ENCODE results near the gene VAV2.

DNA sequence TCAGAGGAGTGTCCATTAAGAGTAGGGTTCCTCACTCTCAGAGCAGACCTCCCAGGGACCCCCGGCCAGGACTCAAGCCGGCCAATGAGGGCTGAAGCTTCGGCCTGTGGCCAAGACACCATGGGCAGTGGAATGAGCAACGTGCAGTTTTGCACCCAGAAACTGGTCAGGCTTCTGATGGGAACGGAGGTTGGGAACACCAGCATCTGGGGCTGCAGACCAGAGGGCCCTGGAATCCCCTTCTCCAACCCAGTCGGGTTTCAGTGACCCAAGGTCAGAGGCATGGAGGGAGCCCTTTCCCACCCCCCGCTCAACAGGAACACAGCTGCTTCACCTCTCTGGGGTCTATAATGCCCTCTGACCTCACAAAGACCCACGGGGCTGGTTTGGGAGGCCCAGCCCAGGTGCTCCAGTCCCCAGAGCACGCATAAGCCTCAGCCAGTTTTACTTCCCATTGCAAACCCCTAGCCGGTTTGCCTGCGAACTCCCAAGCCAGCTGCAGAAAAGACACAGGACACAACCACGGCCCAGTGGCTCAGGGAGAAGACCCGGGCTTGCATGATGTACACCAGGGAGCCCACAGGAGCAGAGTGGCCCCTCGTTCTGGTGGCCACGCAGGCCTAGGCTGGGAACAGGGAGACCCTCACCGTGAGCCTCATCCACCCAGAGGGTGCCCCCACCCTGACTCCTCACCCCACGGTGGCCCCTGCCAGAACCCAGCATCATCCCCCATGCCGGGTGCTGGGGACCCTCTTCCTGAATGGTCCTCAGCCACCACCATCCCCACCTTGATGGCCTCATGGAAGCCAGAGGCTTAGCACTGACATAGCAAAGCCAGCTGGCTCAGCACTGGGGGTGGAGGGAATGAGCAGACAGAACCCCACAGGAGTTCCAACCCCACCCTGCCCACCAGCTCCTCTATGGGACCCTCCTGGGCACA lies 30.6 kb downstream of the VAV2 start:
- TF ChIP-seq, protein P1, sequence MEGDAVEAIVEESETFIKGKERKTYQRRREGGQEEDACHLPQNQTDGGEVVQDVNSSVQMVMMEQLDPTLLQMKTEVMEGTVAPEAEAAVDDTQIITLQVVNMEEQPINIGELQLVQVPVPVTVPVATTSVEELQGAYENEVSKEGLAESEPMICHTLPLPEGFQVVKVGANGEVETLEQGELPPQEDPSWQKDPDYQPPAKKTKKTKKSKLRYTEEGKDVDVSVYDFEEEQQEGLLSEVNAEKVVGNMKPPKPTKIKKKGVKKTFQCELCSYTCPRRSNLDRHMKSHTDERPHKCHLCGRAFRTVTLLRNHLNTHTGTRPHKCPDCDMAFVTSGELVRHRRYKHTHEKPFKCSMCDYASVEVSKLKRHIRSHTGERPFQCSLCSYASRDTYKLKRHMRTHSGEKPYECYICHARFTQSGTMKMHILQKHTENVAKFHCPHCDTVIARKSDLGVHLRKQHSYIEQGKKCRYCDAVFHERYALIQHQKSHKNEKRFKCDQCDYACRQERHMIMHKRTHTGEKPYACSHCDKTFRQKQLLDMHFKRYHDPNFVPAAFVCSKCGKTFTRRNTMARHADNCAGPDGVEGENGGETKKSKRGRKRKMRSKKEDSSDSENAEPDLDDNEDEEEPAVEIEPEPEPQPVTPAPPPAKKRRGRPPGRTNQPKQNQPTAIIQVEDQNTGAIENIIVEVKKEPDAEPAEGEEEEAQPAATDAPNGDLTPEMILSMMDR (IDR thresholded peaks at IDR 0.05), result no peak
- TF ChIP-seq POLR2A (IDR thresholded peaks at IDR 0.05), result no peak
